Neural cell (in vitro differentiated cells): ENCODE data around the gene PLEKHG7. TPM values are rescaled to one million over a fixed set of nuclear protein-coding genes. Genes with fewer than 3 reads are reported as not detected.
A peak's percentile ranks its signal among the peaks of the same experiment; 100 is the strongest.

ENCODE experiments used
- H2AFZ ChIP-seq: fragments of 200-600, 300-800 bp; sonication (generic), shearing (Covaris generic); 2 replicates; pipeline ENCODE4 v1.6.0; 2014; ENCODE audit warnings: low read depth, mild to moderate bottlenecking, antibody characterized with exemption, low read length, moderate library complexity
- H3F3A ChIP-seq: fragments of 200-600 bp; shearing (Covaris generic); 2 replicates; pipeline ENCODE4 v1.6.1; 2016; ENCODE audit warnings: mild to moderate bottlenecking, moderate library complexity, mixed read lengths, antibody characterized with exemption, low read length; ENCODE audit not compliant: insufficient read depth, poor library complexity, severe bottlenecking
- H3K27ac ChIP-seq: fragments of 200-600, 300-800 bp; sonication (generic), shearing (Covaris generic); 2 replicates; pipeline ENCODE4 v1.5.1; 2014; ENCODE audit warnings: mild to moderate bottlenecking, low read length, moderate library complexity
- H3K27me3 ChIP-seq: fragments of 300-800, 200-600 bp; sonication (generic), shearing (Covaris generic); 2 replicates; pipeline ENCODE4 v1.6.0; 2014; ENCODE audit warnings: mild to moderate bottlenecking, low read depth, low read length, moderate library complexity; ENCODE audit not compliant: insufficient read depth
- H3K36me3 ChIP-seq: fragments of 300-800, 200-600 bp; sonication (generic), shearing (Covaris generic); 2 replicates; pipeline ENCODE4 v1.5.1; 2014; ENCODE audit warnings: mild to moderate bottlenecking, antibody characterized with exemption, low read length, moderate library complexity; ENCODE audit not compliant: insufficient read depth
- H3K4me2 ChIP-seq: fragments of 300-800, 200-600 bp; sonication (generic), shearing (Covaris generic); 2 replicates; pipeline ENCODE4 v1.6.0; 2014; ENCODE audit warnings: mild to moderate bottlenecking, low read length
- H3K4me3 ChIP-seq: fragments of 300-800, 200-600 bp; sonication (generic), shearing (Covaris generic); 2 replicates; pipeline ENCODE4 v1.5.1; 2014; ENCODE audit warnings: mild to moderate bottlenecking, low read length, moderate library complexity
- H3K79me2 ChIP-seq: fragments of 200-600 bp; shearing (Covaris generic); replicated peaks from 2 replicates; pipeline ENCODE4 v1.6.0; 2014; ENCODE audit warnings: mild to moderate bottlenecking, low read length, moderate library complexity; ENCODE audit not compliant: insufficient read depth
- H3K9ac ChIP-seq: fragments of 300-800, 200-600 bp; sonication (generic), shearing (Covaris generic); 2 replicates; pipeline ENCODE4 v1.6.1; 2016; ENCODE audit warnings: mild to moderate bottlenecking, low read length, mixed read lengths
- H3K9me2 ChIP-seq: fragments of 200-600 bp; shearing (Covaris generic); 2 replicates; pipeline ENCODE4 v1.6.1; 2016; ENCODE audit warnings: mild to moderate bottlenecking, low read length, mixed read lengths; ENCODE audit not compliant: insufficient read depth
- H3K9me3 ChIP-seq: fragments of 200-600, 300-800 bp; sonication (generic), shearing (Covaris generic); 2 replicates; pipeline ENCODE4 v1.6.1; 2016; ENCODE audit warnings: mild to moderate bottlenecking, mixed run types, low read length, moderate library complexity, mixed read lengths
- H4K20me1 ChIP-seq: fragments of 200-600 bp; shearing (Covaris generic); 2 replicates; pipeline ENCODE4 v1.6.1; 2016; ENCODE audit warnings: mild to moderate bottlenecking, mixed run types; ENCODE audit not compliant: insufficient read depth
- EP300 ChIP-seq: fragments of 450-650 bp; conservative IDR thresholded peaks from 2 replicates; pipeline ENCODE4 v1.6.1; 2014; ENCODE audit warnings: antibody characterized with exemption, mild to moderate bottlenecking, moderate library complexity; ENCODE audit not compliant: poor library complexity, severe bottlenecking
- EZH2 ChIP-seq: fragments of 200-600, 300-800 bp; shearing (Covaris generic), sonication (generic); IDR thresholded peaks from 2 replicates; pipeline ENCODE4 v1.6.1; 2014; ENCODE audit warnings: antibody characterized with exemption, low read length, borderline replicate concordance, mild to moderate bottlenecking; ENCODE audit not compliant: insufficient read depth, poor library complexity, severe bottlenecking
- MXI1 ChIP-seq: fragments of 450-650 bp; conservative IDR thresholded peaks from 2 replicates; pipeline ENCODE4 v1.6.1; 2014; ENCODE audit warnings: antibody characterized with exemption, mild to moderate bottlenecking; ENCODE audit not compliant: poor library complexity, severe bottlenecking
- POLR2AphosphoS5 ChIP-seq: IDR thresholded peaks from 2 replicates; pipeline ENCODE4 v1.6.1; 2012
- RAD21 ChIP-seq: fragments of 450-650 bp; conservative IDR thresholded peaks from 2 replicates; pipeline ENCODE4 v1.6.1; 2014; ENCODE audit warnings: antibody characterized with exemption, mild to moderate bottlenecking, moderate library complexity
- SMC3 ChIP-seq: fragments of 450-650 bp; conservative IDR thresholded peaks from 2 replicates; pipeline ENCODE4 v1.6.1; 2014; ENCODE audit warnings: antibody characterized with exemption, mild to moderate bottlenecking, moderate library complexity; ENCODE audit not compliant: poor library complexity
- TAF1 ChIP-seq: IDR thresholded peaks from 2 replicates; pipeline ENCODE4 v1.6.1; 2012; ENCODE audit warnings: low read depth
- polyA plus RNA-seq: library from polyadenylated mRNA; depleted of rRNA; stranded (reverse); fragments of >200 nt; gene quantifications from 2 replicates; pipeline ENCODE4 v1.2.3, GENCODE V29; 2014
- TF ChIP-seq, protein P1 (sequence below): IDR thresholded peaks from 2 replicates; pipeline ENCODE4 v1.6.1; 2012; ENCODE audit warnings: borderline replicate concordance
- TF ChIP-seq, protein P2 (sequence below): fragments of 450-650 bp; IDR thresholded peaks from 2 replicates; pipeline ENCODE4 v1.5.1; 2014; ENCODE audit warnings: antibody characterized with exemption, mild to moderate bottlenecking, moderate library complexity; ENCODE audit not compliant: poor library complexity, severe bottlenecking

The PLEKHG7 gene
- polyA plus RNA-seq, 1 donor from 2014 or later: not detected

DNA sequence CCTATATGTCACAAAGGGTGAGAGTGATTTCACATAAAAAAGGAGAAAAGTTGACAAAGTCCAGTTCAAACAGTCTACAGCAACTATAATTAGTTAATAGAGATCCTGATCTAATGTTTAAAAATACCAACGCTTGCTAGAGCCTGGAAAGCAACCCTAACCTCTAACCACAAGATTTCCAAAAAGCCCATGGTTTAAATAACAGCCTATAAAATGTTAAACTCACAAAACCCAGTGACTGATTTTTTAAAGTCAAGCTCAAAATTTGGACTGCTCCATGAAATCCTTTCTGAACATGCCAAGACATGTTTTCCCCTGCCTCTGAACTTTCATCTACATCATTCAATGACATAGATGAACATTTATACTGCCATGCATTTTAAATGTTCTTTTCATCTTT is 81.6 kb downstream of the PLEKHG7 start:
- Histone ChIP-seq H2AFZ (no peak overlapping the region), H4K20me1 (no peaks in the 10 kb centered on the region), H3K4me3 (no peak overlapping the region), H3K36me3 (no peaks in the 10 kb centered on the region), H3K9ac (no peak overlapping the region), H3K4me2 (no peak overlapping the region), H3K9me2 (no peaks in the 10 kb centered on the region), H3K27ac (no peak overlapping the region), H3F3A (no peaks in the 10 kb centered on the region), H3K9me3 (no peaks in the 10 kb centered on the region), H3K27me3 (no peaks in the 10 kb centered on the region), H3K79me2 (no peaks in the 10 kb centered on the region)
- TF ChIP-seq, protein P1, sequence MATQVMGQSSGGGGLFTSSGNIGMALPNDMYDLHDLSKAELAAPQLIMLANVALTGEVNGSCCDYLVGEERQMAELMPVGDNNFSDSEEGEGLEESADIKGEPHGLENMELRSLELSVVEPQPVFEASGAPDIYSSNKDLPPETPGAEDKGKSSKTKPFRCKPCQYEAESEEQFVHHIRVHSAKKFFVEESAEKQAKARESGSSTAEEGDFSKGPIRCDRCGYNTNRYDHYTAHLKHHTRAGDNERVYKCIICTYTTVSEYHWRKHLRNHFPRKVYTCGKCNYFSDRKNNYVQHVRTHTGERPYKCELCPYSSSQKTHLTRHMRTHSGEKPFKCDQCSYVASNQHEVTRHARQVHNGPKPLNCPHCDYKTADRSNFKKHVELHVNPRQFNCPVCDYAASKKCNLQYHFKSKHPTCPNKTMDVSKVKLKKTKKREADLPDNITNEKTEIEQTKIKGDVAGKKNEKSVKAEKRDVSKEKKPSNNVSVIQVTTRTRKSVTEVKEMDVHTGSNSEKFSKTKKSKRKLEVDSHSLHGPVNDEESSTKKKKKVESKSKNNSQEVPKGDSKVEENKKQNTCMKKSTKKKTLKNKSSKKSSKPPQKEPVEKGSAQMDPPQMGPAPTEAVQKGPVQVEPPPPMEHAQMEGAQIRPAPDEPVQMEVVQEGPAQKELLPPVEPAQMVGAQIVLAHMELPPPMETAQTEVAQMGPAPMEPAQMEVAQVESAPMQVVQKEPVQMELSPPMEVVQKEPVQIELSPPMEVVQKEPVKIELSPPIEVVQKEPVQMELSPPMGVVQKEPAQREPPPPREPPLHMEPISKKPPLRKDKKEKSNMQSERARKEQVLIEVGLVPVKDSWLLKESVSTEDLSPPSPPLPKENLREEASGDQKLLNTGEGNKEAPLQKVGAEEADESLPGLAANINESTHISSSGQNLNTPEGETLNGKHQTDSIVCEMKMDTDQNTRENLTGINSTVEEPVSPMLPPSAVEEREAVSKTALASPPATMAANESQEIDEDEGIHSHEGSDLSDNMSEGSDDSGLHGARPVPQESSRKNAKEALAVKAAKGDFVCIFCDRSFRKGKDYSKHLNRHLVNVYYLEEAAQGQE: no peak
- TF ChIP-seq, protein P2, sequence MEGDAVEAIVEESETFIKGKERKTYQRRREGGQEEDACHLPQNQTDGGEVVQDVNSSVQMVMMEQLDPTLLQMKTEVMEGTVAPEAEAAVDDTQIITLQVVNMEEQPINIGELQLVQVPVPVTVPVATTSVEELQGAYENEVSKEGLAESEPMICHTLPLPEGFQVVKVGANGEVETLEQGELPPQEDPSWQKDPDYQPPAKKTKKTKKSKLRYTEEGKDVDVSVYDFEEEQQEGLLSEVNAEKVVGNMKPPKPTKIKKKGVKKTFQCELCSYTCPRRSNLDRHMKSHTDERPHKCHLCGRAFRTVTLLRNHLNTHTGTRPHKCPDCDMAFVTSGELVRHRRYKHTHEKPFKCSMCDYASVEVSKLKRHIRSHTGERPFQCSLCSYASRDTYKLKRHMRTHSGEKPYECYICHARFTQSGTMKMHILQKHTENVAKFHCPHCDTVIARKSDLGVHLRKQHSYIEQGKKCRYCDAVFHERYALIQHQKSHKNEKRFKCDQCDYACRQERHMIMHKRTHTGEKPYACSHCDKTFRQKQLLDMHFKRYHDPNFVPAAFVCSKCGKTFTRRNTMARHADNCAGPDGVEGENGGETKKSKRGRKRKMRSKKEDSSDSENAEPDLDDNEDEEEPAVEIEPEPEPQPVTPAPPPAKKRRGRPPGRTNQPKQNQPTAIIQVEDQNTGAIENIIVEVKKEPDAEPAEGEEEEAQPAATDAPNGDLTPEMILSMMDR: no peak
- no peak for TF ChIP-seq MXI1
- no peak for TF ChIP-seq POLR2AphosphoS5
- TF ChIP-seq EZH2: no peak
- TF ChIP-seq RAD21: no peak
- TF ChIP-seq TAF1: no peak
- no peak for TF ChIP-seq EP300
- no peak for TF ChIP-seq SMC3

DNA sequence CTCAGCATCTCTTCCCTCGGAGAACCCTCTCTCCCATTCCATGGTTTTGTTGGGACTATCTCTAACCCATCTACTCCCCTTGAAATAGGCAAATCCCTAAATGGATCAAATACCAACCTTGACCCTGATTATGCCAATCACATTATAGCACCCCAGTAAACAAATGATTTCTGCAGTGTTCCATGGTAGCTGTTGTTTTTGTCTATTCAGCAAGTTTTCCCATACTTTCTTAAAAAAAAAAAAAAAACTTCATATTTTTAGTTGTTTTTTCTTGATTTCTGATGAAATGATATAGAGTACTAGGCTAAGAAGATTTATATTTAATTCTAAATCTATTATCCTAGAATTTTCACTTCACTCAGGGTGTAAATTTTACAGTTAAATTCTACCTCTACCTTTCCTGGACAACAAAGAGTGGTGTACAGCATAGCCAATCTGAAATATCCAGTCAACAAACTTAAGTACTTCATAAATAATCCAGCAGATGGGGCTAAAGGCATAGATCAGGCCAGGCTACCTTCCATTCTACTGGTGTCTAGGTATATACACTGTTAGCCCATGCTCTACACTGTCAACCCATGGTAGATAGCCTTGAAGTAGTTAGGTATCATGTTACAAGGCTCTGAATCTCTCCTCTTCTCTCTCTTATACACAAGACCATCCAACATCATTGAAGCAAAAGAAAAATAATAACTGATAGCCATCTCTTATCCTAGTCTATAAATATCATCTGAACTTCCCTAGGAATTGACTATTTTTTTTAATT is 82.2 kb downstream of the PLEKHG7 start:
- Histone ChIP-seq H3K27ac (no peak overlapping the region), H3K36me3 (no peaks in the 10 kb centered on the region), H3K4me2 (no peak overlapping the region), H3K79me2 (no peaks in the 10 kb centered on the region), H4K20me1 (no peaks in the 10 kb centered on the region), H3K9ac (no peak overlapping the region), H3F3A (no peaks in the 10 kb centered on the region), H3K9me2 (no peaks in the 10 kb centered on the region), H3K4me3 (no peak overlapping the region), H2AFZ (no peak overlapping the region), H3K27me3 (no peaks in the 10 kb centered on the region), H3K9me3 (no peaks in the 10 kb centered on the region)
- TF ChIP-seq, protein P2: peak; percentile 71
- TF ChIP-seq, protein P1: no peak
- peak; percentile 76 for TF ChIP-seq SMC3
- no peak for TF ChIP-seq MXI1
- no peak for TF ChIP-seq EZH2
- TF ChIP-seq TAF1: no peak
- TF ChIP-seq RAD21: peak; percentile 79
- no peak for TF ChIP-seq POLR2AphosphoS5
- TF ChIP-seq EP300: no peak
